ENCODE data around the gene SMIM12.

SMIM12 gene

GRCh38 chr1:34871443-34872132 lies 12.0 kb upstream of the SMIM12 start:
- no peak for DNase-seq

DNA sequence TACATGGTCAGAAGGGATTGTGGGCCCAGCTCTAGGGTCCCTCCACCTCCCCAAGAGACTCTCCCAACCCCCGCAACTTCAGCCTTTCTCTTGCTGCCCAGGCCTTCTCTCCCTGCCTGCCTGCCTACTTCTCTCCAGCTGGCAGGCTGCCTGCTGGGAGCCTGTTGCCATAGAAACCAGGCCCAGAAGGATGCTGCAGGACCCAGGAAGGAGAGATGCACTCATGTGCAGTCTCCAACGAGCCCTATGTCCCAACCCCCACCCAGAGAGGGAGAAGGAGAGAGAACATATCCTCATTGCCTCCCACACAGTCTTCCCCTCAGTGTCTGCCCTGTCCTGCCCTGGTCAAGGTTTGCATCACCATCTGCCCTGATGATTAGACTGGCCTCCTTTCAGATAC lies 10.8 kb upstream of the SMIM12 start:
- no peak for DNase-seq

DNA sequence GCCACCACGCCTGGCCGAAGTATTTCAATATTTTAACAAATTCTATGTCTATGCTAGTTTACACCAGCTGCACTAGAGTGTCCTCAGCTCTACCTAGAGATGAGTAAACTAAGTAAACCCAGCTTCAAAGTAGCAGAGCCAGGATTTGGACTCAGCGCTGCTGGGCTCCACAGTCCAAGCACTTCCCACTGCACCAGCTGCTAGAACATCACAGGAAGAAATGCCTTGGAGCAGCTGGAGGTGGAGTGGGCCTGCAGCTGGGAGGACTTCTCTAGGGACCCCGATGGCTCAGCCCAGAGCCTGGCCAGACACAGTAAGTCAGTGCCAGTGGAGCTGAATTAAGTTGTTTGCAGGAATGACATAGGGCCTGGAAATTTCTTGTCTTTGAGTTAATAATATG lies 10.2 kb upstream of the SMIM12 start:
- DNase-seq = no peak

GRCh38 chr1:34868230-34869049 lies 8.9 kb upstream of the SMIM12 start:
- DNase-seq = no peak

DNA sequence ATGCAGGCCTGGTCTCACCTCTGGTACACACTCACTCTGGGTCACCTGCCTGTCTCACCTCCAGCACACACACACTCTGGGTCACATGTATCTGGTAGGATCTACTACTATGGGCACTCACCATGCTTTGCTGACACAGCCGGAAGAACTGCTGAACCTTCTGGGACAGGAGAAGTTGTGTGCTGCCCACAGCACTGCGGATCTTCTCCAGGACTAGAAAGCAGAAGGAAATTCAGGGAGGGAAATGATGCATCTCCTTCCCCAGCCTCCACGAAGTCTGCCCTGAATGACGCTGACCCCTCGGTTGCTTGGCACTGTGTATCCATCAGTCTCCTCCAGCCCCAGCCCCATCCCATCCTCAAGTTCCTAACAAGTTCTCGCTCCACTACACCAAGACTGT lies 7.9 kb upstream of the SMIM12 start:
- no peak for DNase-seq

- DNase-seq = no peak
These were observed 7.2 kb upstream of the SMIM12 start for GRCh38 chr1:34866762-34867109.

DNA sequence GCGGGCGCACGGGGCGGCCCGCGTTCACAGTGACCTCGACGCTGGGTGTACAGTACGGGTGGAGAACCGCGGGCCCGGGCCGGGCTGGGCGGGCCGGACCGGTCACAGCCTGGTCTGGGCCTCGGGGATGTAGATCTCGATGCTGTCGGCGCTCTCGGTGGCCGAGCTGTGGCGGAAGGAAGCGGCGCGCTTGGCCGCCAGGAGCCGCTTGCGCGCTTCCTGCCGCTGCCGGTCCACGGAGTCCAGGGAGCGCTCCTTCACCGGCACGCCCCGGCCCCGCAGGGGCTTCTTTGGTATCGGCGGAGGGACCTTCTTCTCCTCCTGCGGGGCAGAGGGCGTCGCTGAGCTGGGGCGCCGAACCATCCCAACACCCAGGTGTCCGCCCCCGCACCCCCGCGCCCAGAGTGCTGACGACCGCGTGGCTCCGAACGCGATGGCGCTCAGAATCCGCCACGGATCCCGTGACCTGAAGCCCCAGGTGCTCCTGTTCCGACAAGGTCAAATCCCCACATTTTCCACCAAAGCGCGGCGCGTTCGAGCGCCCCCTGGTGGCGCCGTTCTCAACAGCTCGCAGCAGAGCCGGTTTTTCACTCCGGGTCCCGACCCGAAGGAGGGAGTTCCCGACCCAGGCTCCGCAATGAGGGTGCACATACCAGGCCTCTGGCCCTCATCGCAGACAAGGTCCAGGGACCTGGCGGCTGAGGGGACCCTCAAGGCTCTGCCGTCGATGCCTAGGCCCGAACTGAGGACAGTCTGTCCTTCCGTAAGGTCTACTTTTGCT lies 6.6 kb upstream of the SMIM12 start:
- peak; percentile 97 for DNase-seq

GRCh38 chr1:34865573-34865972 lies 6.0 kb upstream of the SMIM12 start:
- DNase-seq = no peak

- no peak for DNase-seq
These were observed 5.2 kb upstream of the SMIM12 start for GRCh38 chr1:34864759-34865158.

GRCh38 chr1:34863501-34863900 lies 4.0 kb upstream of the SMIM12 start:
- DNase-seq = no peak

- DNase-seq = peak; percentile 48
These were observed 576 bp downstream of the SMIM12 start for GRCh38 chr1:34858901-34859445.

DNA sequence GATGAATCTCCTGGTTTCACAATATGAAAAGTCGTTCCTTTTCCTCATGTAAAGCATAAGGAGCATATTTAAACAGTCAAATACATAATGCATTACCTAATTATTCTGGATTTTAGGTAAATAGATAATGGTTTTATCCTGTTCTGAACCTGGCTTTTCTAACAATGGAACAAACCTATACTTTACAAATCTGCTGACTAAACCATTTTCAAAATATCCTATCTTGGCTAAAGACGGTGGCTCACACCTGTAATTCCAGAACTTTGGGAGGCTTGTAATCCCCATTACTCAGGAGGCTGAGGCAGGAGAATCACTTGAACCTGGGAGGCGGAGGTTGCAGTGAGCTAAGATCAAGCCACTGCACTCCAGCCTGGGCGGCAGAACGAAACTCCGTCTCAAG lies 2.9 kb downstream of the SMIM12 start:
- no peak for DNase-seq

GRCh38 chr1:34852677-34853217 lies 6.8 kb downstream of the SMIM12 start:
- DNase-seq = peak; percentile 86

GRCh38 chr1:34851431-34852105 lies 8.0 kb downstream of the SMIM12 start:
- DNase-seq = no peak

DNA sequence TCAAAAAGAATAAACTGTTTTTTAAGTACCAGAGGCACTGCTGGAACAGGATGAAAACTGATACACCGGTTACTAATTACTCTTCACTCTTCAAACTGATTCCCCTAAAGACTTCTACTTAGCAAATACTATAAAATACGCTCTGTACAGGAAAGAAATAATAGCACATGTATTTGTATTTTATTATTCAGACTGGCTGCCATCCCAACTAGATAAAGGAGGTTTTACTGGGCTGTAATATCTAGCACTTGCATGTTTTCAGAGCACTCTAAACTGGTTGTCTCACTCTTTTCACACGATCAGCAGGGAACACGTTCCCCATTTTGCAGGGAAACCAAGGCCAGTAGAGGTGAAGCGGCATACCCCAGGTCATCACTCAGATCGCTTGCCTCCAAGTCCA lies 9.2 kb downstream of the SMIM12 start:
- DNase-seq = no peak

DNA sequence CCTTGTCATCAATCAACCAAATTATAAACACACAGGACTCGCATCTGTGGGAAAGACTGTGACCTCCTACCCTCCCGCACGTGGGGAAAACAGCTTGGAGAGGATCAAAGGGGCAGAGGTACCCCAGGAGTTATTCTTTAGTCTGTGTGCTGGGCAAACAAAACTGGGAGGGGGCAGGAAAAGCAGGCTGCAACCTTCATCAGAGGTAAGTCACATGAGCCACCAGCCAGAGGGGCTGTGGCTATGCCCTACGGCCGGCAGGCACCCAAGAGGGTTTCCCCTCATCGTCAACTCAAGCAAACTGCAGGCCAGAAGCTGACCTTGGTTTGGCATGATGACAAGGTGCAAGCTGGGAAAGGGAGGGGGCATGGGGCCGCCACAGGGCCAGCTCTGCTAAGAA lies 12.5 kb downstream of the SMIM12 start:
- no peak for DNase-seq

GRCh38 chr1:34846265-34846664 lies 13.3 kb downstream of the SMIM12 start:
- DNase-seq = no peak

- DNase-seq = no peak
These were observed 14.2 kb downstream of the SMIM12 start for GRCh38 chr1:34845131-34845901.

DNA sequence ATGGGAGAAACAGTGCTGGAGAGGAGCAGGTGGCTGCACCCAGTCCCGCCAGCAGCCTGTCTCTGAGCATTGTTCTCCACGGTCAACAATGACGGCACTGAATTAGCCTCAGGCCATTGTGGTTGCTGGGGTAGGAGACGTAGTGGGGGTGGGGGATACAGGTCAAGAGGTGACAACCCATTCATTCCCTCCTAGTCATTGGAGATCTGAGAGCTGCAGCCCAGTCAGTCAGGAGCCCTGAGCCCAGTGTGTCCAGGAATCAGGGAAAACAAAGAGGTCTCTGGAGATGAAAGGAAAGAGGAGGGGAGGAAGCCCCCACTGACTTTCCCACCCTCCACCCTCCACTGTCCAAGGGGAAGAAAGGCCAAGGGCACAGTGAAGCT lies 15.3 kb downstream of the SMIM12 start:
- no peak for DNase-seq

DNA sequence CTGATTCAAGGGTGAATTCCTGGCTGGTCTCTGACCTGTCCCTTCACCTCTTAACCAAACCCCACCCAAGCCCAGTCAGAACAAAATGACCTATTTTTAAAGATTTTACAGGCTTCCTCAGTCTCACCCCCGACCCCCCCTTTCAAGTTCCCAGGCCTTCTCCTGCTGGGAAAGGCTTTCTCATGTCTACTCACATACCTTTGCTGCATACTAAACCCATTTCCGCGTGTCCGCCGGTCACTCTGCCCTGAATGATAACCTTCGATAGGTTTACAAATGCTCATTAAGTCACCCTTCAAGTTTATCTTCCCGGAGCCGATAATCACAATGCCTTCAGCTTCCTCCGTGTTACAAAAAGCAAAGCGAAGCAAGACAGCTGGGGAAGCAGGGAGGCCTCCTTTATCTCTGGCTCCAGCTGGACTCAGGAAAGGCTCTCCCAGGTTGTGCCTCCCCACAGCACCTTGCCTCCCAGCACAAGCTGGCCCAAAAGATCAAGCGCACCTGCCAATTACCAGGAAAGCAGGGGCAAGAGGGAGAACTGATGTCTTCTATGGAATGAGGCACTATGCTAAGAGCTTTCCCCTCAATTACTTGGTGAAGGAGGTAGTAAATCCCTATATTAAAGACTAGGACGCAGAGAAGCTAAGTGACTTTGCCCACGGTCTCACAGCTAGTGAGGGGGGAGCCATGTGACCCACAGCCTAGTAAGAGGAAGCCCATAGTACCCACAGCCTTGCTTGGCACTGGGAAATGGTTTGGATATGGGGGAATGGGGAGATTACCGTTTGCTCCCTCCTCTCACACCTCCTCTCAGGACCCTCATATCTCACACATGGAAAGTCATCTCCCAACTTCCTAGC lies 15.9 kb downstream of the SMIM12 start:
- DNase-seq = no peak

DNA sequence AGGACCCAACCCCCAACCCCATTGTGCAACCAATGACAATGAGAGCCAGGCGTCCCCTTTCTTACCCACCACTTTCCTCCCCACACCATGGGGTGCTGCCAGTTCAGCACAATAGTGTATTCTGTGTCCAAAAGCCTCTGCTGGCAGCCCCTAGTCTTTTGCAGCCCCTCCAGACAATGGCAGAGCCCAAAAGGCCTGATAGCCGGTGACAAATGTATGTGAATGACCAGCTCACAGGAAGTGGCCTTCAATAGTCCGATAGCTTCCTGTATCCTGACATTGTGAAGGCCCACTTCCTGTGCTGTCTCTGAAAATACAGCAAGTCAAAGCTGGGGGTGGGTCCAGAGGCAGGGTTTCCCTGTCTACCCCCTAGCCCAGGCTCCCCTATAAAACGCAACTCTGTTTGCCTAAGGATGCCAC lies 16.6 kb downstream of the SMIM12 start:
- DNase-seq = no peak
